Tibial artery (tissue), 4 donors: Measurements from ENCODE around the gene SRCIN1.

Source experiments
- DNase-seq, 2 donors: peaks; one replicate each; pipeline ENCODE4 v3.0.0-alpha.2; 2019
- H3K27ac ChIP-seq, 2 donors: fragments of 200-600 bp; sonication (generic) in 1 of 2; 1 replicate in 1 of 2; 2 replicates in 1 of 2; pipeline ENCODE4 v1.5.1; 2018 to 2019; ENCODE audit warnings: mild to moderate bottlenecking in 1 of 2
- H3K27me3 ChIP-seq, 2 donors: fragments of 200-600 bp; sonication (generic) in 1 of 2; one replicate each; pipeline versions ENCODE4 v1.5.1 to v1.6.0; 2016 to 2019
- H3K36me3 ChIP-seq, 3 donors: fragments of 200-600 bp; sonication (generic) in 2 of 3; one replicate each; pipeline ENCODE4 v1.5.1; 2016 to 2019; ENCODE audit warnings: mild to moderate bottlenecking in 2 of 3
- H3K4me1 ChIP-seq, 4 donors: fragments of 200-600 bp; sonication (generic) in 2 of 4; 1 replicate in 3 of 4; 2 replicates in 1 of 4; pipeline ENCODE4 v1.5.1; 2016 to 2019
- H3K4me3 ChIP-seq, 2 donors: fragments of 200-600 bp; sonication (generic) in 1 of 2; 1 replicate in 1 of 2; 2 replicates in 1 of 2; pipeline ENCODE4 v1.5.1; 2018 to 2019; ENCODE audit warnings: mild to moderate bottlenecking in 2 of 2
- H3K9me3 ChIP-seq, 3 donors: fragments of 200-600 bp; sonication (generic) in 1 of 3; one replicate each; pipeline ENCODE4 v1.5.1; 2016 to 2019
- intact Hi-C: fragments of 100-400 bp; cut with DNase I; formaldehyde crosslinking; loops from one replicate; pipeline ENCODE4 v1.15.0; 2023; ENCODE audit warnings: low total_unique reads
- TF ChIP-seq, protein P1 (sequence below), 2 experiments: fragments of 200-600 bp in 1 of 2; fragments of 450-650 bp in 1 of 2; IDR thresholded peaks; one replicate each; pipeline ENCODE4 v1.5.1; 2017 to 2019; ENCODE audit warnings: antibody characterized with exemption in 2 of 2, mild to moderate bottlenecking in 1 of 2, moderate library complexity in 1 of 2

Gene SRCIN1

DNA sequence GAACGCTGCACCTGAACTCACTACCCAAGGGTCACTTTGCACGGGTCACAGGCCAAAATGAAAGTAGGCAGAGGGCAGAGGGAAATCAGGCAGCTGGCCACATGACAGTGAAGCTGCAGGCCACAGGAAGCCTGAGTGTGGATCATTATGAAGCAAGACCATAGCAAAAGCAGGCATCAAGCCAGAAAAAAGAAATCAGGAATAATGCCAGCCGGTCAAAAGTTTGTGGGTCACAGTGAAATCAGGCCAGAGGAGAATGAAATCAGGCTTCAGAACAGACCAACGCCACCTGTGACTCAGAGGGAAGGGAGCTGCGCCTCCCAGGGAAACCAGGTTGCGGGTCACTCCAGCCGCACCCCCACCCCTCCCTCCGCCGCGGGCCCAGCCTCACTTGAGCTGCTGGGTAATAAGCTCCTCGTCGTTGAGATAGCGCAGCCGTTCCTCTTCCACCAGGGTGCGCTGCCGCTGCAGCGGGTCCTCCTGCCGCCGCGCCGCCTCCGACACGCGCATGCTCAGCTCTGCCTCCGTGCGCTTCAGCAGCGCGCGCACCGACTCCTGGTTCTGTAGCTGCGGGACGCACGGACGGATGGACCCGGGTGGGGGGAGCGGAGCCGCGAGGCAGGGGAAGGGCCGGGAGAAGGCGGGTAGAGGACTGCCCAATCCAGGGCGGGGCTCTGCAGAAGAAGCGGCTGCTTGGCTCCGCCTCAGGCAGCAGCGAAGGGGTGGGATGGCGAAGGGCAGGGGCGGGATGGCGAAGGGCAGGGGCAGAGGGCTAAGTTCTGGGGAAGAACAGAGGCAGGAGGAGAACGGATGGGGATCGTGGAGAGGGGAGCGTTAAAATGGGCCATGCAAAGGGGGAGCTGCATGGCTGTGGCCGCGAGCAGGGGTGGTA lies 47.7 kb downstream of the SRCIN1 start:
- Histone ChIP-seq H3K36me3 (no peaks in the 10 kb centered on the region), H3K4me3 (peak overlapping the region; percentile 38 to 52), H3K27ac (no peak overlapping the region), H3K4me1 (peaks cover 0 to 36% (median 26%) of the 10 kb centered on the region in 4 donors), H3K27me3 (peaks cover 5 to 84% of the 10 kb centered on the region in 2 donors), H3K9me3 (no peaks in the 10 kb centered on the region)
- DNase-seq = peak; percentile 86 to 92
- intact Hi-C loops = loop anchor here (5.0 kb wide), 1 partner anchor 109 kb away; no protein-coding TSS in a partner anchor
- TF ChIP-seq, protein P1, sequence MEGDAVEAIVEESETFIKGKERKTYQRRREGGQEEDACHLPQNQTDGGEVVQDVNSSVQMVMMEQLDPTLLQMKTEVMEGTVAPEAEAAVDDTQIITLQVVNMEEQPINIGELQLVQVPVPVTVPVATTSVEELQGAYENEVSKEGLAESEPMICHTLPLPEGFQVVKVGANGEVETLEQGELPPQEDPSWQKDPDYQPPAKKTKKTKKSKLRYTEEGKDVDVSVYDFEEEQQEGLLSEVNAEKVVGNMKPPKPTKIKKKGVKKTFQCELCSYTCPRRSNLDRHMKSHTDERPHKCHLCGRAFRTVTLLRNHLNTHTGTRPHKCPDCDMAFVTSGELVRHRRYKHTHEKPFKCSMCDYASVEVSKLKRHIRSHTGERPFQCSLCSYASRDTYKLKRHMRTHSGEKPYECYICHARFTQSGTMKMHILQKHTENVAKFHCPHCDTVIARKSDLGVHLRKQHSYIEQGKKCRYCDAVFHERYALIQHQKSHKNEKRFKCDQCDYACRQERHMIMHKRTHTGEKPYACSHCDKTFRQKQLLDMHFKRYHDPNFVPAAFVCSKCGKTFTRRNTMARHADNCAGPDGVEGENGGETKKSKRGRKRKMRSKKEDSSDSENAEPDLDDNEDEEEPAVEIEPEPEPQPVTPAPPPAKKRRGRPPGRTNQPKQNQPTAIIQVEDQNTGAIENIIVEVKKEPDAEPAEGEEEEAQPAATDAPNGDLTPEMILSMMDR (IDR thresholded peaks at IDR 0.05) = peak; percentile 86 to 92

DNA sequence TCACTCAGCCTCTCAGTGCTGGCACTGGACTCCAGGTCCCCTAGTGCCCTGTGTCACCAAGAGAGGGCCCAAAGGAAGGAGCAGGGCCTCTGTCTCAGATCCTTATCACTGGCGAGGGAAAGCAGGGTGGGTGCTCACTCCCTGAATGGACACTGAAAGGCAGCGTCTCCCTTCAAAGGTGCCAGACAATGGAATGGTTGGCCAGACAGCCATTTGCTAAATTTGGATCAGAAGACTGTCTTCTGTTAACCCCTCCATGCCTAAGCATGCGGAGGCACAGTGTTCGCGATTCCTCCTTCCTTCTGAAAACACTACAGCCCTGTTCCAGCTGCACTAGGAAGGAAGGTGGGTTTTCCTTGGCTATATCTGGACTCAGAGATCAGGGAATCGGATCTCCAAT lies 48.4 kb downstream of the SRCIN1 start:
- intact Hi-C loops = loop anchor here (5.0 kb wide), 1 partner anchor 110 kb away; no protein-coding TSS in a partner anchor
- peak overlapping the region in 1 of 2 donors; percentile 52 for H3K4me3 ChIP-seq
- no peak overlapping the region for H3K27ac ChIP-seq
- peaks cover 0 to 84% of the 10 kb centered on the region in 2 donors for H3K27me3 ChIP-seq
- H3K4me1 ChIP-seq = peaks cover 0 to 36% (median 26%) of the 10 kb centered on the region in 4 donors
- H3K36me3 ChIP-seq = no peaks in the 10 kb centered on the region
- no peaks in the 10 kb centered on the region for H3K9me3 ChIP-seq
- TF ChIP-seq, protein P1 (IDR thresholded peaks at IDR 0.05) = no peak
- no peak for DNase-seq

DNA sequence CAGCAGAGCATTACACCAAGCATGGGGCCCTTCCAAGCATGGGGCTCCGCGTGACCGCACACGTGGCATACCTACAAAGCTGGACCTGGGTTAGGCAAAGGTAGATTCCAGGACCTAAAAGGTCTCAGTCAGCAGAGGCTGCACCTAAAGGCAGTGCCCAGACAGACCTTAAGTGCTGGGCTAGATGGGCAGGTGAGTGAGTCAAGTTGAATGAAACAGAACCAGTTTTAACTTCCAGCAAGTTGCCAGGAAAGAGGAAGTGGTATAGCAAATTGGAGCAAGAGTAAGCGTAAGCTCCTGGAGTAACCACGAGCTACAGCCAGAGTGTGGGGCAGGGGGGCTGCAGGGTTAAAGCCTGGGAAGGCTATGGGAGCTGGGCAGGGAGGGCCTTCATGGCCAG lies 49.5 kb downstream of the SRCIN1 start:
- Histone ChIP-seq H3K36me3 (no peaks in the 10 kb centered on the region), H3K27me3 (peaks cover 0 to 82% of the 10 kb centered on the region in 2 donors), H3K4me1 (peaks cover 0 to 36% (median 26%) of the 10 kb centered on the region in 4 donors), H3K9me3 (no peaks in the 10 kb centered on the region), H3K4me3 (no peak overlapping the region), H3K27ac (no peak overlapping the region)
- no peak for DNase-seq
- TF ChIP-seq, protein P1 (IDR thresholded peaks at IDR 0.05) = no peak
- intact Hi-C loops = loop anchor here (5.0 kb wide), 1 partner anchor 111 kb away; no protein-coding TSS in a partner anchor

DNA sequence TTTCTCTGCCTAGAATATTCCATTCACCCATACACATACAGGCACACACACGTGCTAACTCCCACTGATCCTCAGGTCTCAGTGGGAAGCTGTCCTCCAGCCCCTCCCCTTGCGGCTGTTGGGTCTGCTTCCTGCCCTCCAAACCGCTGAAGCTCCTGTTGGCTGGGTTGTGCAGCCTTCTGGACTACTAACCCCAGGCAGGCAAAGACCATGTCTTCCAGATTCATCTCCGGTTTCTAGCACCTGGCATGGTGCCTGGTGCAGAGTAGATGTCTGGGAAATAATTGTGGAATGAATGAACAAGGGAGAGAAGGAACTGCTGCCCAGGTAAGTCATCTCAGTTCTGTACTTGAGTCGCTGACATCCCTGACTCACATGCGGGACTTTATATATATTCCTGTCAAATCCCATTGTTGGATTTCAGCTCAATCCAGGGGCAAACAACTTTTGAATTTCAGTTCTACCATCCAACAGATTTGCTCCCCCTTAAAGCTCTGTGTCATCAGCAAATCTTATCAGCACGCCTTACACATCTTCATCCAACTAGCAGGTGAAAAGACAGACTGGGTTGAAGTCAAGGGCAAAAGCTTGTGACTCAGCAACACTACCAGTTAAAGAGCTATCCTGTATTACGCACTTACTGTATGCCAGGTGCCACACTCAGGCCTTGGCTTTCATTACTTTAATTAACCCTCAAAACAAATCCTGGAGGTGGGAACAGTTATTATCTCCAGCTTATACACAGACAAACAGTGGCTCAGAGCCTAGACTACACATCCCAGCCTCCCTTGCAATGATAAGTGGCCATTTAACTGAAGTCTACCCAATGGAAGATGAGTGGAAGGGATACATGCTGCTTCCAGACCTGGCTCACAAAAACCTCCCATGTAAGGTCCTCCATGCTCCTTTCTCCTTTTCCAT lies 51.1 kb downstream of the SRCIN1 start:
- intact Hi-C loops = loop anchor here (5.0 kb wide), 1 partner anchor 113 kb away; no protein-coding TSS in a partner anchor
- no peak for DNase-seq
- TF ChIP-seq, protein P1 (IDR thresholded peaks at IDR 0.05) = no peak
- Histone ChIP-seq H3K27ac (no peak overlapping the region), H3K36me3 (no peaks in the 10 kb centered on the region), H3K9me3 (no peaks in the 10 kb centered on the region), H3K27me3 (peaks cover 0 to 69% of the 10 kb centered on the region in 2 donors), H3K4me1 (peaks cover 0 to 31% (median 26%) of the 10 kb centered on the region in 4 donors), H3K4me3 (no peak overlapping the region)

DNA sequence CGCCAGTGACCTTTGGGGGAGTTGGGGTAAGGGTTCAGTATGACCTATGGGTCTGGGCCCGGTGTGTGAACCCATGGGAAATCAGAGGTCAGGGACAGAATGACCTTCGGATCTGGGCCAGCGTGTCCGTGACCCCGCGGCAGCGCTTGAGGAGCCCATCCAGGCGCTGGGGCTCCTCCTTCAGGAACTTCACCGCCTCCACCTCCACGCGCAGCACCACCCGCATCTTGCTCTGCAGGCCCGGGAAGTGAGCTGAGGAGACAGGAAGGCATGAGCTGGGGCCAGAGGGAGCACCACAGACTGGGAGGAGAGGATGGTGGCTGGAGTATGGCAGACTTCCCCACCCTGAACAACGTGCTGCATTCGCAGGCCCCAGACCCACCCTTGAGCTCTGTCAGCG lies 53.4 kb downstream of the SRCIN1 start:
- Histone ChIP-seq H3K9me3 (no peaks in the 10 kb centered on the region), H3K36me3 (no peaks in the 10 kb centered on the region), H3K4me3 (no peak overlapping the region), H3K27me3 (peaks cover 0 to 68% of the 10 kb centered on the region in 2 donors), H3K4me1 (peaks cover 0 to 8% (median 3%) of the 10 kb centered on the region in 4 donors), H3K27ac (no peak overlapping the region)
- no peak for DNase-seq
- intact Hi-C loops = no loop called here
- TF ChIP-seq, protein P1 (IDR thresholded peaks at IDR 0.05) = no peak
